GM12878 (cell line): ENCODE results near the gene MAGIX. TPM values are rescaled to one million over a fixed set of nuclear protein-coding genes. Genes with fewer than 3 reads are reported as not detected.

ENCODE experiments used
- BACH1 ChIP-seq: fragments of 450-650 bp; IDR thresholded peaks from 2 replicates; pipeline ENCODE4 v1.6.1; 2017; ENCODE audit warnings: mild to moderate bottlenecking, borderline replicate concordance
- CHD1 ChIP-seq: IDR thresholded peaks from 2 replicates; pipeline ENCODE4 v1.6.1; 2012; ENCODE audit warnings: low read depth, low read length, improper control_type of control experiment
- E2F4 ChIP-seq: IDR thresholded peaks from 2 replicates; pipeline ENCODE4 v1.6.1; 2012; ENCODE audit warnings: low read depth, low read length, improper control_type of control experiment
- EED ChIP-seq: sonication (generic); IDR thresholded peaks from 2 replicates; pipeline ENCODE4 v1.6.1; 2016; ENCODE audit warnings: antibody characterized with exemption, low read depth
- FOXM1 ChIP-seq: IDR thresholded peaks from 2 replicates; pipeline ENCODE4 v1.6.1; 2012; ENCODE audit warnings: low read depth, mild to moderate bottlenecking, inconsistent platforms, low read length, moderate library complexity
- GATAD2B ChIP-seq: fragments of 450-650 bp; conservative IDR thresholded peaks from 2 replicates; pipeline ENCODE4 v1.6.1; 2017; ENCODE audit warnings: low read depth, mild to moderate bottlenecking, moderate library complexity
- KLF5 ChIP-seq: fragments of 450-650 bp; IDR thresholded peaks from 2 replicates; pipeline ENCODE4 v1.6.1; 2014; ENCODE audit warnings: mild to moderate bottlenecking; ENCODE audit not compliant: partially characterized antibody
- MTA3 ChIP-seq: IDR thresholded peaks from 2 replicates; pipeline ENCODE4 v1.6.1; 2012; ENCODE audit warnings: low read length, inconsistent platforms, borderline replicate concordance
- NFYB ChIP-seq: IDR thresholded peaks from 2 replicates; pipeline ENCODE4 v1.6.1; 2011; ENCODE audit warnings: low read depth, mild to moderate bottlenecking, low read length, improper control_type of control experiment, moderate library complexity; ENCODE audit not compliant: insufficient read depth
- NR2C2 ChIP-seq: IDR thresholded peaks from 2 replicates; pipeline ENCODE4 v1.6.1; 2011; ENCODE audit warnings: borderline replicate concordance, low read depth; ENCODE audit not compliant: control insufficient read depth, insufficient read length
- PRDM15 ChIP-seq: fragments of 450-650 bp; formaldehyde crosslinking; IDR thresholded peaks from 2 replicates; pipeline ENCODE4 v1.4.0; 2020; ENCODE audit warnings: mild to moderate bottlenecking, moderate library complexity
- RAD51 ChIP-seq: fragments of 450-650 bp; IDR thresholded peaks from 2 replicates; pipeline ENCODE4 v1.6.1; 2016; ENCODE audit warnings: moderate library complexity, mild to moderate bottlenecking, inconsistent platforms
- SIN3A ChIP-seq: IDR thresholded peaks from 2 replicates; pipeline ENCODE4 v1.6.1; 2012; ENCODE audit warnings: low read depth, low read length, improper control_type of control experiment
- SMC3 ChIP-seq: IDR thresholded peaks from 2 replicates; pipeline ENCODE4 v1.6.1; 2011; ENCODE audit warnings: low read length, improper control_type of control experiment, borderline replicate concordance
- TBL1XR1 ChIP-seq: IDR thresholded peaks from 2 replicates; pipeline ENCODE4 v1.6.1; 2012; ENCODE audit warnings: low read depth, low read length, improper control_type of control experiment
- ZNF207 ChIP-seq: fragments of 450-650 bp; IDR thresholded peaks from 2 replicates; pipeline ENCODE4 v1.6.1; 2014; ENCODE audit warnings: antibody characterized with exemption, mild to moderate bottlenecking, borderline replicate concordance
- polyA plus RNA-seq, 11 experiments: library from polyadenylated mRNA; depleted of rRNA in 4 of 11; unstranded in 6 of 11; stranded (reverse) in 5 of 11; fragments of >200 nt; fragmentation: Nextera tagmentation in 4 of 11; fragmentation: Illumina TruSeq in 1 of 11; extraction: Ambion mirVana in 4 of 11; extraction: Trizol in 1 of 11; gene quantifications; 1 replicate in 1 of 11; 2 replicates in 10 of 11; pipeline versions ENCODE4 v1.2.1 to v1.2.3, GENCODE V29; 2011 to 2016; ENCODE audit warnings: inconsistent platforms in 2 of 11, missing spikeins in 2 of 11, low read depth in 1 of 11
- total RNA-seq, 4 experiments: library from RNA; depleted of rRNA in 3 of 4; stranded (reverse); fragments of >200 nt in 3 of 4; fragmentation: Illumina TruSeq in 1 of 4; extraction: Trizol in 1 of 4; gene quantifications; 2 replicates each; pipeline versions ENCODE4 v1.2.1 to v1.2.3, GENCODE V29; 2013 to 2021
- TF ChIP-seq, protein P1 (sequence below): IDR thresholded peaks from 2 replicates; pipeline ENCODE4 v1.6.1; 2012; ENCODE audit warnings: low read depth, low read length, improper control_type of control experiment
- TF ChIP-seq, protein P2 (sequence below): fragments of 450-650 bp; IDR thresholded peaks from 2 replicates; pipeline ENCODE4 v1.6.1; 2017; ENCODE audit warnings: mild to moderate bottlenecking, moderate library complexity

MAGIX gene
- total and polyA plus RNA-seq, 10 of the 15 experiments (the other 5 are each of a cell fraction or from before 2014, with no cell fraction given), result 0.03 to 2.5 (median 0.82) TPM

DNA sequence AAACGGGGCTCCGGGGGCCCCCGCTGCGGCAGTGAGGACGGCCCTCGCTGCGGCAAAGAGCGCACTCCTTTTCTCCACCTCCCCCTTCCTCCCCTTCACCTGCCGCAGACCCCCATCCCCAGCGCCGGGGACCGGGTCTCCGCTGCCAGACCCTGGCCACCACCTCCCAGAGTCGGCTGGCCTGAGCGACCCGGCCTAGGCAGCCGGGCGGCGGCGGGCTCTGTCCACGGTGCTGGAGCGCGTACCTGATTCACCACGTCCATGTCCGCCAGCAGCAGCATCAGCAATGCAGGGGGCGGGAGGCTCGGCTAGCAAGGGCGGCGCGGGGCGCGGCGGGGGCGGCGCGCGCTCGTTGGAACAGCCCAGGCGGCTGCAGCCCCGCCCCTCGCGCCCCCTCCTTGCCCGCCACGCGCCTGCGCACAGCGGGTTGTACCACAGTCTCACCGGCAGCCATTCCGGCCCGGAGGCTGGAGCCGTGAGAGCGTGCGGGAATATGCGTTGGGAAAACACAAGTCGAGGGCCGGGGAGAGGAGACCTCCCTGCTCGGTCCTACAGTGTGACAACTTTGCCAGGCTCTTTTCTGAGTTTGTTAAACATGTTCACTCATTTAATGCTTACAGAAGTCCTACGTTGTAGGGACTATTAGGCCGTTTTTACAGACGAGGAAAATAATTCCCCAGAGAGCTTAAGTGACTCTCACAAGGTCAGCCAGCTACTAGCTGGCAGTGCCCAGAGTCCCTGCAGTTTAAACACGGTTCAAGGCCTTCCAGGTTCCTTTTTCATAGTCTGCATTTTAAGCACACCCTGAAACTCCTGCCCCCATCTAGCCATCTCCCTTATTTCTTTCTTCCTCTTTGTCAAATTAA, 37.6 kb downstream of the MAGIX start, which contains the start of gene SYP (continued):
- TF ChIP-seq PRDM15 (CRISPR knock-in tag) (no peak), BACH1 (no peak), EED (no peak), MTA3 (no peak), CHD1 (no peak), TBL1XR1 (no peak), FOXM1 (no peak), GATAD2B (peak; percentile 65; the same call in 1 of the 2 replicates), KLF5 (peak; percentile 47), SMC3 (no peak), SIN3A (peak; percentile 53; the same call in 1 of the 2 replicates), RAD51 (no peak), NFYB (no peak), NR2C2 (no peak), E2F4 (no peak), ZNF207 (peak; percentile 67; the same call in 1 of the 2 replicates)
- TF ChIP-seq, protein P1, sequence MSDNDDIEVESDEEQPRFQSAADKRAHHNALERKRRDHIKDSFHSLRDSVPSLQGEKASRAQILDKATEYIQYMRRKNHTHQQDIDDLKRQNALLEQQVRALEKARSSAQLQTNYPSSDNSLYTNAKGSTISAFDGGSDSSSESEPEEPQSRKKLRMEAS, result peak; percentile 32; the same call in 1 of the 2 replicates
- TF ChIP-seq, protein P2, sequence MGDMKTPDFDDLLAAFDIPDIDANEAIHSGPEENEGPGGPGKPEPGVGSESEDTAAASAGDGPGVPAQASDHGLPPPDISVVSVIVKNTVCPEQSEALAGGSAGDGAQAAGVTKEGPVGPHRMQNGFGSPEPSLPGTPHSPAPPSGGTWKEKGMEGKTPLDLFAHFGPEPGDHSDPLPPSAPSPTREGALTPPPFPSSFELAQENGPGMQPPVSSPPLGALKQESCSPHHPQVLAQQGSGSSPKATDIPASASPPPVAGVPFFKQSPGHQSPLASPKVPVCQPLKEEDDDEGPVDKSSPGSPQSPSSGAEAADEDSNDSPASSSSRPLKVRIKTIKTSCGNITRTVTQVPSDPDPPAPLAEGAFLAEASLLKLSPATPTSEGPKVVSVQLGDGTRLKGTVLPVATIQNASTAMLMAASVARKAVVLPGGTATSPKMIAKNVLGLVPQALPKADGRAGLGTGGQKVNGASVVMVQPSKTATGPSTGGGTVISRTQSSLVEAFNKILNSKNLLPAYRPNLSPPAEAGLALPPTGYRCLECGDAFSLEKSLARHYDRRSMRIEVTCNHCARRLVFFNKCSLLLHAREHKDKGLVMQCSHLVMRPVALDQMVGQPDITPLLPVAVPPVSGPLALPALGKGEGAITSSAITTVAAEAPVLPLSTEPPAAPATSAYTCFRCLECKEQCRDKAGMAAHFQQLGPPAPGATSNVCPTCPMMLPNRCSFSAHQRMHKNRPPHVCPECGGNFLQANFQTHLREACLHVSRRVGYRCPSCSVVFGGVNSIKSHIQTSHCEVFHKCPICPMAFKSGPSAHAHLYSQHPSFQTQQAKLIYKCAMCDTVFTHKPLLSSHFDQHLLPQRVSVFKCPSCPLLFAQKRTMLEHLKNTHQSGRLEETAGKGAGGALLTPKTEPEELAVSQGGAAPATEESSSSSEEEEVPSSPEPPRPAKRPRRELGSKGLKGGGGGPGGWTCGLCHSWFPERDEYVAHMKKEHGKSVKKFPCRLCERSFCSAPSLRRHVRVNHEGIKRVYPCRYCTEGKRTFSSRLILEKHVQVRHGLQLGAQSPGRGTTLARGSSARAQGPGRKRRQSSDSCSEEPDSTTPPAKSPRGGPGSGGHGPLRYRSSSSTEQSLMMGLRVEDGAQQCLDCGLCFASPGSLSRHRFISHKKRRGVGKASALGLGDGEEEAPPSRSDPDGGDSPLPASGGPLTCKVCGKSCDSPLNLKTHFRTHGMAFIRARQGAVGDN, result peak; percentile 66
